ENCODE results near the gene CTTNBP2.

The CTTNBP2 gene

GRCh38 chr7:117685795-117686194 lies 187.4 kb downstream of the CTTNBP2 start:
- no peak for DNase-seq (ENCODE audit: low spot score)

- no peak for DNase-seq (ENCODE audit: low spot score)
These were observed 189.6 kb downstream of the CTTNBP2 start for GRCh38 chr7:117683430-117684175.

GRCh38 chr7:117682681-117683385 lies 190.4 kb downstream of the CTTNBP2 start:
- no peak for DNase-seq (ENCODE audit: low spot score)

GRCh38 chr7:117679120-117679519 lies 194.1 kb downstream of the CTTNBP2 start:
- no peak for DNase-seq (ENCODE audit: low spot score)

GRCh38 chr7:117675497-117676435 lies 197.5 kb downstream of the CTTNBP2 start:
- DNase-seq (ENCODE audit: low spot score), result no peak

- no peak for DNase-seq (ENCODE audit: low spot score)
These were observed 198.6 kb downstream of the CTTNBP2 start for GRCh38 chr7:117674617-117675016.

GRCh38 chr7:117673839-117674238 lies 199.4 kb downstream of the CTTNBP2 start:
- DNase-seq (ENCODE audit: low spot score), result peak; percentile 72

GRCh38 chr7:117673367-117673766 lies 199.9 kb downstream of the CTTNBP2 start:
- DNase-seq (ENCODE audit: low spot score), result peak; percentile 86

- DNase-seq (ENCODE audit: low spot score), result no peak
These were observed 200.8 kb downstream of the CTTNBP2 start for GRCh38 chr7:117672453-117672852.

GRCh38 chr7:117669818-117670217 lies 203.4 kb downstream of the CTTNBP2 start:
- DNase-seq (ENCODE audit: low spot score), result peak; percentile 47

- no peak for DNase-seq (ENCODE audit: low spot score)
These were observed 205.8 kb downstream of the CTTNBP2 start for GRCh38 chr7:117667456-117667855.

- DNase-seq (ENCODE audit: low spot score), result no peak
These were observed 206.6 kb downstream of the CTTNBP2 start for GRCh38 chr7:117666689-117667088.

GRCh38 chr7:117666031-117666430 lies 207.2 kb downstream of the CTTNBP2 start:
- no peak for DNase-seq (ENCODE audit: low spot score)

- no peak for DNase-seq (ENCODE audit: low spot score)
These were observed 207.9 kb downstream of the CTTNBP2 start for GRCh38 chr7:117665368-117665767.

- DNase-seq (ENCODE audit: low spot score), result no peak
These were observed 209.2 kb downstream of the CTTNBP2 start for GRCh38 chr7:117664047-117664446.

GRCh38 chr7:117661328-117661727 lies 211.9 kb downstream of the CTTNBP2 start:
- DNase-seq (ENCODE audit: low spot score), result no peak

All from globus pallidus (tissue), 1 donor.